ENCODE results near the gene CHST8.
"Not testable (repeated sequence)": the region's sequence is repeated elsewhere in the genome, so short reads cannot be mapped to it uniquely, and the experiment has no call there.

The CHST8 gene

GRCh38 chr19:33691030-33691427 is 69.3 kb downstream of the CHST8 start:
- DNase-seq: no peak

DNA sequence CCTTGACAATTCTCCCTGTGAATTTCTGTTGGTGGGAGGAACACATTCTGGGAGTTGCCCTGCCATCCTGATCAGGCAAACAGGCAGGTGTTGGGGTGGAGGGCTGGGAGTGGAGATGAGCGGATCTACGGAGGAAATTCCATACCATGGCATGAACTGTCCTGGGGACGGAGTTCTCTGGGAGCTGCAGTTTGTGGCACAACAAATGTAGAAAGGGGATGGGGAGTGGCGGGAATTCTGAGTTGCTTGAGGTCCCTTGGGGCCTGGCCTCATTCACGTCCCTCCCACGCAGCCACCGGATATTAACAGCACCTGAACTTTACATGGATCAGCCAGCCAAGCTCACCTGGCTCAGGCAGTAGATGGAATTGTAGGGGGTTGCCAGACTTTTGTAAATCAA is 70.0 kb downstream of the CHST8 start:
- DNase-seq: no peak

DNA sequence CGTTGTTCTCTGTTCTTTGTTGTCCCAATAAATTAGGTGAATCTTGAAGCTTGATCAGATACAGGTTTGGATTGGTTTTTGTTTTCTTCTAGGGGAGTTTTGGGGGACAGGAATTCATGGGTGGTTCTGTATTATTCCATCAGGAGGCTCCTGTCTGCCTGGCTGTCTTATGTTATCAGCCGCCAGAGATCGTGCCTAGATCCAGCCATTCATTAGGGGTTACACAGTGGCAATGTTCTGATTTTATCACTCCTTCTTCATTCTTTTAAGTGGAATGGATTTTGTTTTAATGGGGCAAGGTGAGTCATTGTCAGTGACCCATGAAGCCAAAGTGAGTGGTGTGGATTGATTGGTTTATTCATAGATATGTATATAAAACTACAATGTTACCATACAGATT is 71.9 kb downstream of the CHST8 start:
- no peak for DNase-seq

DNA sequence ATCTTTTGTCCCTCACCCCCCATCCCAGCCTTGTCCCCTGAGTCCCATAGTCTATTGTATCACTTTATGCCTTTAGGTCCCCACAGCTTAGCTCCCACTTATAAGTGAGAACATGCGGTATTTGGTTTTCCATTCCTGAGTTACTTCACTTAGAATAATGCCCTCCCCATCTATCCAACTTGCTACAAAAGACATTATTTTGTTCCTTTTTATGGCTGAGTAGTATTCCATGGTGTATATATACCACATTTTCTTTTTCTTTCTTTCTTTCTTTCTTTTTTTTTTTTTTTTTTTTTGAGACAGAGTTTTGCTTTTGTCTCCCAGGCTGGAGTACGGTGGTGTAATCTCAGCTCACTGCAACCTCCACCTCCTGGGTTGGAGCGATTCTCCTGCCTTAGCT is 73.8 kb downstream of the CHST8 start:
- DNase-seq: not testable (repeated sequence)

DNA sequence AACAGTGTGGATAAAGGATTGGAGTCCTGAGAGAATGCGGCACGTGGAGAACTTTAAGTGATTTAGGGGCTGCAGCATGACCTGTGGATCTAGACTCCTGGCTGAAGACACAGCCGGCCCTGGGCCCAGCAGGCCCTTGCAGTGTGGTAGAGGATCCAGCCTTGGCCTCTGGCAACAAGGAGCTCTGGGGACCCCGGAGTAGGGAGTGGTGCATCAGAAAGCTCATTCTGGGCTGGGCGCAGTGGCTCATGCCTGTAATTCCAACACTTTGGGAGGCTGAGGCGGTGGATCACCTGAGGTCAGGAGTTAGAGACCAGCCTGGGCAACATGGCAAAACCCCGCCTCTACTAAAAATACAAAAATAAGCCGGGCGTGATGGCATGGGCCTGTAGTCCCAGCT is 76.0 kb downstream of the CHST8 start:
- no peak for DNase-seq

DNA sequence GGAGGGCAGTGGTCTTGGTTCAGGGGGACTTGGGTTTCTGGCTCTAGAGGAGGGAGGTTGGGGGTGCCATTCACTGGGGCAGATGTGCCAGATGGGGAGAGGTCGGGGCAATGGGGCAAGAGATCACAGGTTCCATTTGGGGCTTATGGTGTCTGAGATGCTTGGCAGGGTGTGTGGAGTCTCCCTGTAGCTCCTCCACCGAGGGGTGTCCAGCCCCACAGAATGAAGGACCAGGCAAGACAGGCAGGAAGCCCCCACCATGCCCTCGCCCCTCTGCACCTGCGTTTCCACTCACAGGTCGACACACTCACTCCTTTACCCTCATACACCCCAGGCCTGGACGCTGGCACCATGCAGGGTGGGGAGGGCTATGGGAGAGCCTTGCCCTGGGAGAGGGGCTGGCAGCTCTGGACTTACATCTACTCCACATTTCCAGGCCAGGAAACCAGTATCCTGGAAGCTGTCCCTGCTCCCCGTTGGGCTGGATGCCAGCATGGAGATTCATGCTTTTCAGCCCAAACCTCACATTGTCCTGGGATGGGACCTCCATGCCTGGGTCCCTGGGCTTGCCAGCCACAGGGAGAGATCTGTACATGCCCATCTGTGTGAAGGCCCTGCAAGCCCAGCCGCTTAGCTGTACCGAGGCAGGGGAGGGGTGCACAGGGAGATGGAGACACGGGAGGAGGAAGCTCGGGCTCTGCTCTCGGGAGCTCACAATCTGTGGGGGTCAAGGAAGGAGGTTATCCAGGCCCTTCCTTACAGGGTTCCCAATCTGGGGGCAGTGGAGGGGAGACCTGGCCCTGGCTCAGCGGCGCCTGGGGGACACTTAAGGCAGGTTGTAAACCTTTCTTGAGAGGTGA is 77.1 kb downstream of the CHST8 start:
- DNase-seq: no peak

GRCh38 chr19:33699754-33700407 is 78.1 kb downstream of the CHST8 start:
- DNase-seq: no peak

DNA sequence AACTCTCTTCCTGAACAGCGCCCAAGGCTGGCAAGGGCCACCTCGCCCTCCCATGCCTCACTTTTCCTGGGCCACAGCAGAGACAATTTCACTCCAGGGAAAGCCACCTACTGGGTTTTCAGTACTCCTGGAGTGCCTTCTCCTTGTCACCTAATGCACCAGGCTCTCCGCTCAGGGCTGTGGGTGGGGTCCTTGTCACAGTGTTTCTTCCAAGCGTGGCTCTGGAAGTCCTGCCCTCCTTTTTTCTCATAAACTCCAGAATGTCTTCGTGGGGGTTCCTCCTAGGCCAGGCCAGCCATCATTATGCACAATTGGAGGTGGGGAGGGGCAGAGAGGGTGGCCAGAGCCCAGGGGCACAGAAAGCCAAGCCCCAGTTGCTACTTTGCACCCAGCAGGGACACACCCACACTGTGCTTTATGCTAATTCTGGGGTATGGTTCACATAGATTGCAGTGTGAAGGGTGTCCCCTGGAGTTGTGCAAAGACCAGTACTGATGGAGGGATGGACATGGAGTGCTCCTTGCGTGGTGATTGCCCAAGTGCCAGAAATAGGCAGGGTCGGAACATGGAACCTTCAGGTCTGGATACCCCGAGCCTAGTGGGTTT is 78.8 kb downstream of the CHST8 start:
- no peak for DNase-seq

DNA sequence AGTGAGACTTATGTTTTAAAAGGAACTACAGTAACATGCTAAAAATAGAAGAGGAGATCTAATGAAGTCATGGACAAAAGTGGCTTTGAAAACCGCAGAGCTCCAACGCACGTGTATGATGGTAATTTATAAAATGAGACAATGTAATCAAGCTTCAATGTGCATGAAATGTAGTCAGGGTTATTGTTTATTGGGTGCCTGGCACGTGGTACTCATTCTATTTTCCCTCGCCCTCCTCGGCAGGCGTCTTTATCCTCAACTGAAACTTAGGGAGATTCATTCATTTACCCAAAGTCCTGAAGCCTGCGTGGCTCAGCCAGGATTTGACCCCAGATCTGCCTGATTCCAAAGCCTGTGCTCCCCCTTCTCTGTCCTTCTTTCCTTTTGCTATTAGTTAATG is 79.8 kb downstream of the CHST8 start:
- DNase-seq: no peak

DNA sequence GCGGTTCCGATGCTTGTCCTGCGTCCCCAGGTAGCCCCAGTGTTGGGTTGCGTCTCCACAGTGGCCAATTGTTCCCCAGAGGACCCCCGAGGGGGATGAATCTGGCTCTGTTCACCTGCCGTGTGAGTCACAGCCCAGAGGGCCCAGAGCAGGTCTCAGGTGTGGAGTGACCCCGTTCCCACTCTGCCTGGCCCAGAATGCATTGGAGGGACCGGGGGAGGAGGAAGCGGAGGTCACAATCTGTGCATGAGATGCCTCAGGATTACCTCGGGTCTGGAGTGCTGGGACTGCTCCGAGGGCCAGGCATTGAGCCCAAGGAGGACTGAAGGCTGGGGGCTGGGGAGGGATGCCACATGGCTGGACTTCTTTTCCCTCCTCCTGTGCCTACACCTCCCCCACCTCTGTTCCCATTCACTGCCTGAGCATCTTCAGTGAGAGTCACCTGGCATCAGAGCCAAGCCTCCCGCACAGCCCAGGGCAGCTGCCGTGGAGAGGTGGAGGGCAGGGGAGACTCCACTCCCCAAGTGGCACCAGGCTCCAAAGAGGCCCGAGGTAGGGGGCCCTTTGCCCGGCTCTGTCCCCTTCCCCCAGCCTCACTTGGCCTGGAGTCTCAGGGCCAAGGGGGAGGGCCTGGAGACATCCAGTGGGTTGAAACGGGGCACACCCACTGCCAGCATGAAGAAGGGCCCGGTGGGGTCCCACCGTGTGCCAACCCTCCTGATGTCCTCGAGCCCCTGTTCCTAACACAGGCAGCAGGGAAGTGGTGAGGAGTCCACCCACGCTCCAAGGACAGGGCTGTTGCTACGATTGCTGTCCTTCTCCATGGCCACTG is 81.1 kb downstream of the CHST8 start:
- DNase-seq: no peak

- DNase-seq: no peak
Measured at GRCh38 chr19:33703438-33703750, 81.6 kb downstream of the CHST8 start.

GRCh38 chr19:33703821-33704220 is 82.1 kb downstream of the CHST8 start:
- DNase-seq: no peak

GRCh38 chr19:33704271-33704670 is 82.5 kb downstream of the CHST8 start:
- DNase-seq: no peak

GRCh38 chr19:33705090-33705847 is 83.5 kb downstream of the CHST8 start:
- no peak for DNase-seq

DNA sequence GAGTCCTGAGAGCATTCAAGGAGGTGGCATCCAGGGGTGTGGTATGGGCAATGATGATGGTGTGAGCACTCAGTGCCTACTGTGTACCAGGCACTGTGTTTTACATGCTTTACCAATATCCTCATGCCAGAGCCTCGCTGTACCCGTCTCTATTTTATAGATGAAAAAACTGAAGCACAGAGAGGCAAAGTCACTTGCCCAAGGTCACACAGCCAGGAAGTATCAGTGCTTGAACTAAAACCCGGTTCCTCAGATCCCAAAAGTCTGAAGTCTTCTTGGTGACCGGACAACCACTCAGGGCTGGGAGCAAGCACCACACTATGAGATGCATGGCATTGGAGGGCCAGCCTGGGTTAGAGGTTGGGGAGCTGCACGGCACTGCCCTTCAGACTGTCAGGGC is 84.1 kb downstream of the CHST8 start:
- no peak for DNase-seq

GRCh38 chr19:33706631-33707030 is 84.9 kb downstream of the CHST8 start:
- no peak for DNase-seq

DNA sequence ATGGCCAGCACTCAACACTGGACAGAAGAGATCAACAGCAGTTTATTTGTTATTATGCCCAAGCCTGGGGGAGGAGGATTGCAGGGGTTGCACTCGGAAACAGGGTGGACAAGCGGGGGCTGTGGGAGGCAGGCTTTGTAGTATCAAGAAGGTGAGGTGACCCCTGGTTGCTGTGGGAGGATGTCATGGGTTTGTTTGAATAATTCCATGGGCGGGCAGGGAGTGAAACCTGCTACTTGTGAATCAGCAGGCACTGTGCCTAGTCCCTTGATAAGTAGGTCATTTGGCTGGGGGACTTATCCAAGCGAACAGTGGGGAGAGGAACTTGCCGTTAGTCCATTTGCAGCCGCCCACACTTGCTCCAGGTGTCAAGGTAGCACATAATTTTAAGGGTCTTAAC is 90.5 kb downstream of the CHST8 start:
- no peak for DNase-seq

DNA sequence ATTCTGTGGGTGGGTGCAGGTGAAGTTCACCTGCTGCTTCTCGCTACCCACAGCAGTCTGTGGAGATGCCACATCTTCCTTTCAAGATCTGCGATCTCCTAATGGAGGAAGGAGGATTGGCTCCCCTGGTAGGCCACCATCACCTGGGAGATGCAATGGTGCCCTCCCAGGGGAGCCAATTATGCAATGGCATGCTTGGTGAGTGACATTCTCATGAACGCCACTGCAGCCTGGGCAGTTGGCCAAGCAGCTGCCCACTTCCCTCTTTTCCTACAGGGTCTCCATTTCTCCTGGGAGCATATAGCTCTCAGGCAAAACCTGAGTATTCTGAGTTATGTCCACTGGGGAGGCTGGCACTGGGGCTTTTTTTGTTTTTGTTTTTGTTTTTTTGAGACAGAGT is 91.4 kb downstream of the CHST8 start:
- DNase-seq: no peak

- DNase-seq: no peak
Measured at GRCh38 chr19:33714149-33714548, 92.4 kb downstream of the CHST8 start.

GRCh38 chr19:33715462-33715861 is 93.7 kb downstream of the CHST8 start:
- no peak for DNase-seq

GRCh38 chr19:33717878-33718277 is 96.1 kb downstream of the CHST8 start:
- no peak for DNase-seq

- DNase-seq: no peak
Measured at GRCh38 chr19:33718651-33719254, 97.0 kb downstream of the CHST8 start.
